IPS-18c (cell line): Measurements from ENCODE around the gene RND1.
"Not testable (repeated sequence)": the region's sequence is repeated elsewhere in the genome, so short reads cannot be mapped to it uniquely, and the experiment has no call there.

Source experiments
- H3K4me3 ChIP-seq: 2 replicates; pipeline ENCODE4 v1.7.0; 2013; ENCODE audit warnings: low read depth, mild to moderate bottlenecking, low read length, moderate library complexity; ENCODE audit not compliant: insufficient read depth
- H3K9me3 ChIP-seq: one replicate; pipeline ENCODE4 v1.6.1; 2013; ENCODE audit warnings: mild to moderate bottlenecking, low read length, moderate library complexity; ENCODE audit not compliant: control insufficient read depth, insufficient read depth

Gene RND1

DNA sequence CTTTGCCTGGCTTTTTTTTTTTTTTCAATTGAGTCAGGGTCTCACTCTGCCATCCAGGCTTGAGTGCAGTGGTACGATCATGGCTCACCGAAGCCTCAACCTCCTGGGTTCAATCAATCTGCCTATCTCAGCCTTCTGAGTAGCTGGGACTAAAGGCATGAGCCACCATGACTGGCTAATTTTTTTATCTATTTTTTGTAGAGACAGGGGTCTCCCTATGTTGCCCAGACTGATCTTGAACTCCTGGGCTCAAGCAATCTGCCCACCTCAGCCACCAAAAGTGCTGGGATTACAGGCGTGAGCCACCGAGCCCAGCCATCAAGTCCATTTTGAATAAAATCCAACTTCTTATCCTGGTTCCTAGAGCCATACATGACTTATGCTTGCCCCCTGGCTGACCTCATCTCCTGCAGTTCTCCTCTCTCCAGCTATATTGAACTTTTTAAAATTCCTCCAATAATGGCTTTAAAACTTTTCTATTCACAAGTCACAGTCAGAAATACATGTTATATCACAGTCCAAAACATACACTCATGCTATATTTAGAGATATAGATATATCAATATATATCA is 10.4 kb upstream of the RND1 start:
- Histone ChIP-seq H3K4me3 (no peak overlapping the region), H3K9me3 (no peaks in the 10 kb centered on the region)

- H3K4me3 ChIP-seq, H3K9me3 ChIP-seq: not testable (repeated sequence)
Measured at GRCh38 chr12:48873534-48873933, 7.9 kb upstream of the RND1 start.

DNA sequence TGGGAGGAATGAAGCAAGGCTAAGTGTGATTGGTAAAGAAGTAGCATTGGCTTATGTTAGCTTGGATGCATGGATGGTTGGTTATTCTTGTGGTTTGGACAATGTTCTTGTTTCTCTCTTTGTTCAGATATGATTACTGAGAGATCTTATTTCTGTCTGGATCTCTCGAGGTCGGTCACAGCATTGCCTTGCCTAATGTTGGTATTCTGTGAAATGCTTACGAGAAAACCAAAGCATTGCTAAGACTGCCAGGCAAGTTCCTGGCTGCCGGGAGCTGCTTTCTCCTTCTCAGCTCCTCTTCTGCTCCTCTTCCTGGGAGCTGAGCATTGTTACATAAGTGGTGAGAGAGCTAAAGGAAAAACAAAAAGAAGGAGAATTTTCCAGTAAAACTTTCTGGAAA is 7.4 kb upstream of the RND1 start:
- H3K9me3 ChIP-seq = no peaks in the 10 kb centered on the region
- no peak overlapping the region for H3K4me3 ChIP-seq

DNA sequence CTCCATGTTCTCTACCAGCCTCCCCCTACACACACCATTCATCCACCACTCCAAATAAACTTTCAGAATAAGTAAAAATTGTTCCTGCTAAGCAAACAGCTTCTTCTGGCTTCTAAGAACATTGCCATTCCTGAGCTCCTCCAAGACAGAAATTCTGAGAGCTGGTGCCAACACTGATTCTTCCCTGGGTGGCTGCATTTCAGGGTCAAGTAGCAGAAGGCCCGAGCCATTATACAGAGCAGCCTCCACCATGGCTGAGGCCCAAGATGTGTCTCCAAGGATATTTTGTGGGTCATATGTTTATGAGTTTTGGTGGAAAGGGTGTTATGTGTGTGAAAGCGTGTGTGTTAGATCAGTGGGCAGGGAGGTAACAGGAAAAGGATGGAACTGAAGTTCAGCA is 3.5 kb upstream of the RND1 start:
- Histone ChIP-seq H3K4me3 (no peak overlapping the region), H3K9me3 (no peaks in the 10 kb centered on the region)

GRCh38 chr12:48868451-48868850 is 2.8 kb upstream of the RND1 start:
- Histone ChIP-seq H3K4me3 (no peak overlapping the region), H3K9me3 (no peaks in the 10 kb centered on the region)

GRCh38 chr12:48866052-48866711 is 512 bp upstream of the RND1 start:
- no peaks in the 10 kb centered on the region for H3K9me3 ChIP-seq
- H3K4me3 ChIP-seq = peak overlapping the region; percentile 16; the same call in 1 of the 2 replicates

GRCh38 chr12:48863291-48863690 is 2.4 kb downstream of the RND1 start:
- no peaks in the 10 kb centered on the region for H3K9me3 ChIP-seq
- peak overlapping the region; percentile 9; the same call in 1 of the 2 replicates for H3K4me3 ChIP-seq

- H3K9me3 ChIP-seq = no peaks in the 10 kb centered on the region
- peak overlapping the region; percentile 15; the same call in 1 of the 2 replicates for H3K4me3 ChIP-seq
Measured at GRCh38 chr12:48862760-48863159, 2.9 kb downstream of the RND1 start.

- H3K4me3 ChIP-seq = no peak overlapping the region
- H3K9me3 ChIP-seq = no peaks in the 10 kb centered on the region
Measured at GRCh38 chr12:48861111-48861510, 4.6 kb downstream of the RND1 start.

DNA sequence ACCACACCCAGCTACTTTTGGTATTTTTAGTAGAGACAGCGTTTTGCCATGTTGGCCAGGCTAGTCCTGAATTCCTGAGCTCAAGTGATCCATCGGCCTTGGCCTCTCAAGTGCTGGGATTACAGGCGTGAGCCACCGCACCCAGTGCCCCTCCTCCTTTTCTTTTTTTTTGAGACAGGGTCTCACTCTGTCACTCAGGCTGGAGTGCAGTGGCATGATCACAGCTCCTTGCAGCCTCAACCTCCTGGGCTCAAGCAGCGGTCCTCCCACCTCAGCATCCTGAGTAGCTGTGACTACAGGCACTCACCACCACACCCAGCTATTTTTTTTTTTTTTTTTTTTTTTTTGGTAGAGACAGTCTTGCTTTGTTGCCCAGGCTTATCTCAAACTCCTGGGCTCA is 5.4 kb downstream of the RND1 start:
- H3K4me3 ChIP-seq, H3K9me3 ChIP-seq: not testable (repeated sequence)

- H3K4me3 ChIP-seq = no peak overlapping the region
- no peaks in the 10 kb centered on the region for H3K9me3 ChIP-seq
Measured at GRCh38 chr12:48859607-48860006, 6.1 kb downstream of the RND1 start.

DNA sequence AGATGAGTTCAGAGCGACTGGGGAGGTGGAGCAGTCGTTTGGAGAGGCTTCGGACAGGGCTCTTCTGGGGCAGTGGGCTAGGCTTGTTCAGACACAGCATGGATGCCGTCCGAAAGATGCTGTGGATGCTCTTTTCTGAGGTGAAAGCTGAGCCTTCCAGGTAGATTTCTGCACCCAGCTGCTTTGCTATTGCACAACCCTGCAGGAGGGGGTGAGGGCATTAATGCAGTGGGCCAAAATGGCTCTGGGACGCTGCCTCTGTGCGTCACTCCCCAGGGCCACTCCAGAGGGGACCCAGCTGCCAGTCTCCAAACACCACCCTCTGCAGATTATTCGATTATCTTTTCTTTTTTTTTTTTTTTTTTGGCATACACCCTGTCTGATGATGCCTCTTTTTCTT is 7.6 kb downstream of the RND1 start:
- no peak overlapping the region for H3K4me3 ChIP-seq
- no peaks in the 10 kb centered on the region for H3K9me3 ChIP-seq

- Histone ChIP-seq H3K4me3 (no peak overlapping the region), H3K9me3 (no peaks in the 10 kb centered on the region)
Measured at GRCh38 chr12:48857278-48857994, 8.2 kb downstream of the RND1 start.

- H3K4me3 ChIP-seq = no peak overlapping the region
- H3K9me3 ChIP-seq = no peaks in the 10 kb centered on the region
Measured at GRCh38 chr12:48856379-48856778, 9.3 kb downstream of the RND1 start.

- not testable (repeated sequence) for H3K4me3 ChIP-seq, H3K9me3 ChIP-seq
Measured at GRCh38 chr12:48854932-48855331, 10.7 kb downstream of the RND1 start.

DNA sequence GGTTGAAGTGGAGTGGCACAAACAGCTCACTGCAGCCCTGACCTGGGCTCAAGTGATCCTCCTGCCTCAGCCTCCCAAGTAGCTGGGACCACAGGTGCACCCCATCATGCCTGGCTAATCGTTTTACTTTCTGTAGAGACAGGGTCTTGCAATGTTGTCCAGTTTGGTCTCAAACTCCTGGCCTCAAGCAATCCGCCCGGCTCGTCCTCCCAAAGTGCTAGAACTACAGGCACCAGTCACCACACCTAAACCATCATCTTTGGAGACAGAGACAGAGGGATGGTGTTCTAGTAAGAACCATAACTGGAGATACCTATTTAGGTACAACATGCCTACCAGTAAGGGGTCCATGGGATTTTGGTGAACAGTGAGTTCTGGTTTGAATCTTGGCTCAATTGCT is 11.2 kb downstream of the RND1 start:
- H3K4me3 ChIP-seq = no peak overlapping the region
- no peaks in the 10 kb centered on the region for H3K9me3 ChIP-seq

GRCh38 chr12:48852734-48853688 is 12.7 kb downstream of the RND1 start:
- H3K4me3 ChIP-seq = peak overlapping the region; percentile 40; the same call in 1 of the 2 replicates
- no peaks in the 10 kb centered on the region for H3K9me3 ChIP-seq
